GM10248 (cell line): ENCODE data around the gene ZNF594.
"Not testable (repeated sequence)": the region's sequence is repeated elsewhere in the genome, so short reads cannot be mapped to it uniquely, and the experiment has no call there.

ENCODE experiments used
- CTCF ChIA-PET: fragments of 300-600 bp; sonication (Branson Sonifier 250); formaldehyde crosslinking; extraction: SDS; loops from one replicate; lab custom pipeline; 2021; ENCODE audit warnings: antibody characterized with exemption; lab: Yijun Ruan, JAX
- POLR2A ChIA-PET: fragments of 350-650 bp; sonication (Branson Sonifier 250); formaldehyde crosslinking; extraction: SDS; loops from one replicate; lab custom pipeline; 2020; ENCODE audit warnings: antibody characterized with exemption; lab: Yijun Ruan, JAX
- DNase-seq: peaks from one replicate; pipeline ENCODE4 v3.0.0; 2012; ENCODE audit errors: extremely low spot score
- CTCF ChIP-seq: IDR thresholded peaks from 2 replicates; pipeline ENCODE4 v1.5.1; 2012; ENCODE audit warnings: mild to moderate bottlenecking, low read depth; ENCODE audit errors: extremely low read depth, missing control alignments, control extremely low read depth

Gene ZNF594

GRCh38 chr17:5139458-5139732 is 52.3 kb downstream of the ZNF594 start:
- ChIA-PET CTCF (no interaction called here), POLR2A (interaction anchor here (0.6 kb wide), 1 partner anchor 82 kb away, joined by 3 read pairs; no protein-coding TSS in a partner anchor)
- no peak for TF ChIP-seq CTCF

GRCh38 chr17:5138616-5139457 is 52.8 kb downstream of the ZNF594 start:
- POLR2A ChIA-PET = interaction anchor here (0.6 kb wide), 1 partner anchor 82 kb away, joined by 3 read pairs; no protein-coding TSS in a partner anchor
- CTCF ChIA-PET = no interaction called here
- TF ChIP-seq CTCF = no peak
- DNase-seq = no peak

More at GRCh38 chr17:5139458-5139732, 52.3 kb downstream of the ZNF594 start:
- DNase-seq = no peak

- CTCF ChIA-PET, POLR2A ChIA-PET, DNase-seq: not testable (repeated sequence)
Measured at GRCh38 chr17:5138198-5138544, 53.5 kb downstream of the ZNF594 start.

GRCh38 chr17:5137511-5138197 is 54.0 kb downstream of the ZNF594 start:
- CTCF ChIA-PET, DNase-seq, POLR2A ChIA-PET: not testable (repeated sequence)

GRCh38 chr17:5136580-5137412 is 54.9 kb downstream of the ZNF594 start:
- POLR2A ChIA-PET = interaction anchor here (0.6 kb wide), 1 partner anchor 176 kb away, joined by 4 read pairs; no protein-coding TSS in a partner anchor
- CTCF ChIA-PET, DNase-seq: not testable (repeated sequence)

GRCh38 chr17:5135726-5136579 is 55.7 kb downstream of the ZNF594 start:
- no peak for DNase-seq
- POLR2A ChIA-PET = interaction anchor here (0.6 kb wide), 1 partner anchor 175 kb away, joined by 4 read pairs; no protein-coding TSS in a partner anchor
- CTCF ChIA-PET = interaction anchor here (0.8 kb wide), 1 partner anchor 55 kb away, joined by 3 read pairs; no protein-coding TSS in a partner anchor

GRCh38 chr17:5135131-5135712 is 56.4 kb downstream of the ZNF594 start:
- CTCF ChIA-PET, DNase-seq, POLR2A ChIA-PET: not testable (repeated sequence)

More at GRCh38 chr17:5135726-5136579, 55.7 kb downstream of the ZNF594 start:
- no peak for TF ChIP-seq CTCF

GRCh38 chr17:5134571-5134970 is 57.1 kb downstream of the ZNF594 start:
- DNase-seq, CTCF ChIA-PET, POLR2A ChIA-PET: not testable (repeated sequence)

- DNase-seq, CTCF ChIA-PET, POLR2A ChIA-PET: not testable (repeated sequence)
Measured at GRCh38 chr17:5133961-5134360, 57.7 kb downstream of the ZNF594 start.
